Measurements from ENCODE around the gene GSG1. TPM values are rescaled to one million over a fixed set of nuclear protein-coding genes. Genes with fewer than 3 reads are reported as not detected.
A peak's percentile ranks its signal among the peaks of the same experiment; 100 is the strongest.

The GSG1 gene
- total and polyA plus RNA-seq, 2 of the 8 experiments (the other 6 are each of a cell fraction or from before 2014, with no cell fraction given): 0.89 to 1.4 TPM

DNA sequence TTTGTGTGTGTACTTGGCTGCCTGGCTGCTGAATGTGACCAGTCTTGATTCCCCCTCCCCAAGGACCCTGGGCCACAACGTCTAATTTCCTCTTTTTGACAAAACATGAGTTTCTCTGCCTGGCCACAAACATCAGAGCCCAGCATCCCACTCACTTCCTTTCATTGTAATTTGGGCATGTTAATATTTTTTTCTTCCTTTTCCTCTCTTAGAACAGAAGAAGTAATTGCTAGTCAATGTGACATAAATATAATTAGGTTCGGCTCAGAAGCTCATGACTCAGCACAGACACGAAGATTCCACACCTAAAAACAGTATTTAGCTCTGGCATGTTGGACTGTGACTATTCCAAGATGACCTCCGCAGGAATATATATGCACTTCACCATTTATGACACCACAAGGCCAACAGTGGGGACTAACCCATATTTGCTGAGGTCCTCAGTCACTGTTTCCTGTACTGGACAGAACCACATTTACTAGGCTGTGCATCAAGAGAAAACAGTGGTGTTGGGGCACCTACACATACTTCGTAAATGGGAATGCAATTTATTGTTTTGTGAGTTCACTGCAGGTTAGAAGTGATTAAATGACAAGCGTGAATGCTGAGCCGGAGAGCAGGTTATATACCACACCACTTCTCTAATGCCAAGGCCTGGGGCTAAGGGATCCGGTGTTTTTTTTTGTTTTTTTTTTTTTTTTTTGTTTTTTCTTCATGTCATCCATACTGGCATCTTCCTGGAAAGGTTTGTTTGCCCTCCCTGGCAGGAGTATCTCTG, 4.2 kb downstream of the GSG1 start:
- Histone ChIP-seq H4K91ac (replicated peaks; ENCODE audit: insufficient read length, low read length) (no peak overlapping the region), H3K23ac (ENCODE audit: insufficient read length) (no peak overlapping the region), H4K5ac (ENCODE audit: insufficient read length, low read depth, low read length) (no peak overlapping the region), H3K9ac (replicated peaks in 1 of 4; ENCODE audit: extremely low read depth in 1 of 4, low read depth in 3 of 4, low read length in 3 of 4) (no peak overlapping the region), H3K27ac (ENCODE audit: low read depth, low read length) (no peak overlapping the region), H2AFZ (ENCODE audit: low read length) (no peak overlapping the region), H3K36me3 (ENCODE audit: control insufficient read depth in 2 of 4, insufficient read depth in 4 of 4, low read length in 3 of 4) (no peaks in the 10 kb centered on the region), H3K14ac (ENCODE audit: insufficient read length) (no peak overlapping the region), H3K4me1 (replicated peaks in 1 of 4; ENCODE audit: control insufficient read depth in 3 of 4, insufficient read depth in 4 of 4, low read length in 3 of 4) (peaks cover 5 to 21% (median 14%) of the 10 kb centered on the region in 4 experiments; a peak in 6 of 7 replicates), H3K23me2 (ENCODE audit: low read depth, low read length) (peaks cover 9% of the 10 kb centered on the region; the same call in 1 of the 2 replicates), H3K4me2 (ENCODE audit: insufficient read depth in 1 of 2, low read depth in 2 of 2, low read length in 2 of 2) (no peak overlapping the region), H4K20me1 (replicated peaks in 1 of 2; ENCODE audit: control insufficient read depth in 1 of 2, insufficient read depth in 2 of 2, low read length in 2 of 2) (no peaks in the 10 kb centered on the region), H3K79me2 (ENCODE audit: control insufficient read depth in 1 of 2, insufficient read depth in 2 of 2, low read length in 2 of 2) (no peaks in the 10 kb centered on the region), H2BK20ac (ENCODE audit: low read length) (0 out of 2 replicates have a peak overlapping the region, but pooled peaks have one; percentile 8), H2BK5ac (ENCODE audit: low read depth, low read length) (no peak overlapping the region), H4K8ac (ENCODE audit: extremely low read depth, insufficient read depth, low read length) (no peak overlapping the region), H2BK120ac (replicated peaks; ENCODE audit: low read depth, low read length) (no peak overlapping the region), H2BK12ac (ENCODE audit: low read depth, low read length) (peak overlapping the region; percentile 41; the same call in 1 of the 2 replicates), H3K4ac (replicated peaks; ENCODE audit: insufficient read length, low read depth, low read length) (no peak overlapping the region), H2BK15ac (ENCODE audit: low read length) (no peak overlapping the region), H3K9me3 (ENCODE audit: insufficient read depth in 2 of 2, low read depth in 1 of 2, low read length in 1 of 2) (no peaks in the 10 kb centered on the region), H3K79me1 (ENCODE audit: low read depth, low read length) (no peaks in the 10 kb centered on the region), H2AK5ac (ENCODE audit: low read depth, low read length) (0 out of 2 replicates have a peak overlapping the region, but pooled peaks have one; percentile 11), H3K4me3 (ENCODE audit: extremely low read depth in 1 of 4, insufficient read depth in 2 of 4, low read depth in 3 of 4, low read length in 4 of 4) (no peak overlapping the region), H3K18ac (ENCODE audit: extremely low read depth, low read length) (no peak overlapping the region), H3K27me3 (replicated peaks in 1 of 4; ENCODE audit: control insufficient read depth in 3 of 4, extremely low read depth in 1 of 4, insufficient read depth in 3 of 4, low read length in 3 of 4) (no peaks in the 10 kb centered on the region), H3K56ac (replicated peaks; ENCODE audit: insufficient read length, low read depth, low read length) (no peak overlapping the region)
- CTCF ChIA-PET (ENCODE audit: partially characterized antibody): interaction anchor here (0.7 to 6.0 kb wide), 23 partner anchors 11 to 156 kb away, joined by 3 to 69 read pairs (median 7); partner anchors contain the start of gene EMP1
- 88% methylated on average over 8 of the region's 8 CpGs; no CpG with 5 or more reads in 1 of the 2 experiments for WGBS, 2 experiments (ENCODE audit: extremely low coverage in 1 of 2, insufficient coverage in 1 of 2, insufficient read length in 1 of 2, insufficient replicate concordance in 2 of 2, low coverage in 1 of 2, low lambda C conversion rate in 2 of 2, missing lambda C conversion rate in 1 of 2)
- no peak for TF ChIP-seq CHD1 (IDR thresholded peaks at IDR 0.05; ENCODE audit: low read depth, low read length)
- no peak for TF ChIP-seq NANOG (IDR thresholded peaks at IDR 0.05; ENCODE audit: insufficient read depth, low read depth, low read length, poor library complexity, severe bottlenecking)
- no peak for FAIRE-seq
- DNase-seq (ENCODE audit: low read depth in 1 of 2, low spot score in 2 of 2): no peak
- POLR2A ChIA-PET (ENCODE audit: partially characterized antibody): interaction anchor here (6.0 kb wide), 1 partner anchor 10 kb away, joined by 44 read pairs; no protein-coding TSS in a partner anchor

All from H1 (cell line).